ENCODE measurements around the gene AKR7A3. TPM values are rescaled to one million over a fixed set of nuclear protein-coding genes. Genes with fewer than 3 reads are reported as not detected.
"Not testable (repeated sequence)": the region's sequence is repeated elsewhere in the genome, so short reads cannot be mapped to it uniquely, and the experiment has no call there.

Gene AKR7A3
- total RNA-seq, 4 donors from 2014 or later: 0.84 to 4.1 (median 2.5) TPM

GRCh38 chr1:19307794-19308508 lies 19.4 kb upstream of the AKR7A3 start:
- H3K27ac ChIP-seq: peak overlapping the region in 1 of 4 donors; percentile 22
- H3K27me3 ChIP-seq: no peaks in the 10 kb centered on the region
- no peak for TF ChIP-seq CTCF (IDR thresholded peaks at IDR 0.05)
- TF ChIP-seq POLR2A (IDR thresholded peaks at IDR 0.05): no peak
- TF ChIP-seq EP300 (IDR thresholded peaks at IDR 0.05): no peak
- no peak for DNase-seq (ENCODE audit: low spot score in 2 of 2)
- H3K4me1 ChIP-seq: peaks cover 0 to 23% (median 11%) of the 10 kb centered on the region in 4 donors
- WGBS, 2 donors: 90 to 92% methylated on average over 8 to 10 of the region's 10 CpGs
- no peak overlapping the region for H3K4me3 ChIP-seq
- peaks cover 6 to 55% (median 14%) of the 10 kb centered on the region in 3 donors for H3K36me3 ChIP-seq
- H3K9me3 ChIP-seq: no peaks in the 10 kb centered on the region

- no peaks in the 10 kb centered on the region for H3K27me3 ChIP-seq
- 86 to 92% methylated on average over 3 to 5 of the region's 6 CpGs for WGBS, 2 donors
- TF ChIP-seq EP300 (IDR thresholded peaks at IDR 0.05) (no peak), CTCF (IDR thresholded peaks at IDR 0.05) (no peak), POLR2A (IDR thresholded peaks at IDR 0.05) (no peak)
- H3K27ac ChIP-seq: no peak overlapping the region
- H3K9me3 ChIP-seq: no peaks in the 10 kb centered on the region
- no peak overlapping the region for H3K4me3 ChIP-seq
- no peak for DNase-seq (ENCODE audit: low spot score in 2 of 2)
- peaks cover 0 to 20% (median 7%) of the 10 kb centered on the region in 4 donors for H3K4me1 ChIP-seq
- peaks cover 6 to 65% (median 14%) of the 10 kb centered on the region in 3 donors for H3K36me3 ChIP-seq
Measured at GRCh38 chr1:19306941-19307340, 18.4 kb upstream of the AKR7A3 start.

DNA sequence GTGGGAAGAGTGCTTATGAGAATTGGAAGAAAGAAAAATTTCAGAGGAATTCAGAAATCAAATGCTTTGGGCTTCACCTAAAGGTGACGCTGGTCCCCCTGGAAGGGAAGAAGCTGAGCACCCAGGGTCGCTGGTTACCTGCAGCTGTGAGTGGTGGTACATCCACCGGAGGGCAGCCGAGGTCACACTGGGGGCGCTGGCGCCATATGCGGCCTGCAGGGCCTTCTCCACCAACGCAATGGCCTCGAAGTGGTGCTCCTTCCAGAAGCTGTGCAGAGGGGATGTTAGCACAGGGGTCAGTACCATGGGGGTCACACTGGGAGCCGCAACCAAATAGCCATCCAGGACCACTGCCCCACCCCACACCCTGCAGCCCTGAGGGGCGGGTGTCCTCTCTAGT lies 17.3 kb upstream of the AKR7A3 start:
- peaks cover 6 to 76% (median 14%) of the 10 kb centered on the region in 3 donors for H3K36me3 ChIP-seq

GRCh38 chr1:19304081-19304480 lies 15.5 kb upstream of the AKR7A3 start:
- not testable (repeated sequence) for H3K27me3 ChIP-seq; H3K4me1 ChIP-seq; H3K9me3 ChIP-seq; DNase-seq (ENCODE audit: low spot score in 2 of 2); H3K4me3 ChIP-seq; H3K27ac ChIP-seq
- 88 to 96% methylated on average over 10 of the region's 10 CpGs for WGBS, 2 donors
- H3K36me3 ChIP-seq: peaks cover 6 to 87% (median 14%) of the 10 kb centered on the region in 3 donors

More for the DNA sequence above, 17.3 kb upstream of the AKR7A3 start:
- Histone ChIP-seq H3K27me3 (no peaks in the 10 kb centered on the region), H3K9me3 (no peaks in the 10 kb centered on the region), H3K4me1 (peaks cover 0 to 13% (median 3%) of the 10 kb centered on the region in 4 donors), H3K27ac (no peak overlapping the region), H3K4me3 (no peak overlapping the region)
- TF ChIP-seq CTCF (IDR thresholded peaks at IDR 0.05) (no peak), EP300 (IDR thresholded peaks at IDR 0.05) (no peak), POLR2A (IDR thresholded peaks at IDR 0.05) (no peak)
- 88 to 93% methylated on average over 10 to 11 of the region's 11 CpGs for WGBS, 2 donors
- no peak for DNase-seq (ENCODE audit: low spot score in 2 of 2)

DNA sequence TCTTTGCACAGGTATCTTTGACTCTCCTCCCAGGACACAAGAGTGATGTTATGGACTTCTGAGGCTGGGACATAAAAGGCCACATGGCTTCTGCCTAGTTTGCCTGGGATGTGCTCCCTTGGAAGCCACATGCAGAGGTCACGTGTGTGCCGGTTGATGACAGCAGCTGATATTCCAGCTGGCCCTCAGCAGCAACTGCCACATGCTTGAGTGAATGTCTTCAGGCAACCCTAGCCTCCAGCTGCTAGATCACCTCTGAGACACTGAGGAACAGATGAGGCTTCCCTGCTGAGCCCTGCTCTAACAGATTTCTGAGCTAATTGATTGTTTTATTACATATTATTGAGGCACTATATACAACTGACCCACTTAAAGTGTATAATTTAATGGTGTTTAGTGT lies 11.6 kb upstream of the AKR7A3 start:
- DNase-seq (ENCODE audit: low spot score in 2 of 2): no peak
- H3K36me3 ChIP-seq: peaks cover 3 to 79% (median 6%) of the 10 kb centered on the region in 3 donors
- 86 to 93% methylated on average over 2 of the region's 2 CpGs for WGBS, 2 donors
- no peak overlapping the region for H3K4me3 ChIP-seq
- TF ChIP-seq POLR2A (IDR thresholded peaks at IDR 0.05) (no peak), CTCF (IDR thresholded peaks at IDR 0.05) (no peak), EP300 (IDR thresholded peaks at IDR 0.05) (no peak)
- no peaks in the 10 kb centered on the region for H3K4me1 ChIP-seq
- H3K27me3 ChIP-seq: no peaks in the 10 kb centered on the region
- H3K27ac ChIP-seq: no peak overlapping the region
- H3K9me3 ChIP-seq: peaks cover 0 to 6% (median under 1%) of the 10 kb centered on the region in 4 donors

Data from tibial nerve (tissue), 4 donors.